Heart right ventricle (tissue), 16 donors: ENCODE measurements around the gene ASMTL. TPM values are rescaled to one million over a fixed set of nuclear protein-coding genes. Genes with fewer than 3 reads are reported as not detected.

ENCODE experiments used
- ATAC-seq, 8 donors: fragments of 200-7000 bp; cut with Tn5 transposase; one replicate each; pipeline ENCODE4 v1.9.1; 2020; ENCODE audit warnings: mild to moderate bottlenecking in 8 of 8, moderate library complexity in 8 of 8, moderate number of reproducible peaks in 1 of 8
- DNase-seq, 2 donors: peaks; one replicate each; pipeline ENCODE4 v3.0.0-alpha.2; 2020
- H3K27ac ChIP-seq, 10 donors: fragments of 200-600 bp; sonication (generic) in 2 of 10; one replicate each; pipeline versions ENCODE4 v1.5.0 to v1.8.0; 2020 to 2022; ENCODE audit warnings: mild to moderate bottlenecking in 3 of 10
- H3K27me3 ChIP-seq, 7 donors: fragments of 200-600 bp; one replicate each; pipeline ENCODE4 v1.8.0; 2021 to 2022; ENCODE audit warnings: mild to moderate bottlenecking in 2 of 7
- H3K36me3 ChIP-seq, 9 donors: fragments of 200-600 bp; sonication (generic) in 1 of 9; one replicate each; pipeline versions ENCODE4 v1.5.0 to v1.8.0; 2020 to 2022; ENCODE audit warnings: mild to moderate bottlenecking in 2 of 9
- H3K4me1 ChIP-seq, 9 donors: fragments of 200-600 bp; sonication (generic) in 1 of 9; one replicate each; pipeline versions ENCODE4 v1.5.0 to v1.8.0; 2020 to 2022; ENCODE audit warnings: mild to moderate bottlenecking in 4 of 9
- H3K4me3 ChIP-seq, 10 donors: fragments of 200-600 bp; sonication (generic) in 2 of 10; one replicate each; pipeline versions ENCODE4 v1.5.0 to v1.8.0; 2020 to 2022; ENCODE audit warnings: mild to moderate bottlenecking in 7 of 10, moderate library complexity in 2 of 10
- H3K9me3 ChIP-seq, 11 donors: fragments of 200-600 bp in 10 of 11; sonication (generic) in 2 of 11; one replicate each; pipeline versions ENCODE4 v1.5.0 to v1.8.0; 2013 to 2022; ENCODE audit warnings: mild to moderate bottlenecking in 2 of 11, control low read depth in 1 of 11, moderate library complexity in 1 of 11
- WGBS, 2 donors: extraction: QIAGEN DNeasy Blood & Tissue Kit; methylation state at CpG; one replicate each; pipeline ENCODE4 v1.1.7; 2013; ENCODE audit warnings: inconsistent platforms in 1 of 2; 5-methylcytosine and 5-hydroxymethylcytosine counted together
- intact Hi-C, 10 donors: fragments of 100-400 bp; cut with DNase I; formaldehyde crosslinking; loops; one replicate each; pipeline versions ENCODE4 v1.11.1 to v1.14.2; 2022
- polyA plus RNA-seq, 2 donors: library from polyadenylated mRNA; stranded (reverse); fragments of 200-250 nt; gene quantifications; one replicate each; pipeline ENCODE4 v1.2.3, GENCODE V29; 2013
- total RNA-seq, 10 donors: library from RNA; stranded (reverse); fragmentation: NEBNext Ultra II Directional in 3 of 10; extraction: Animal tissue kit (Norgen Biotek cat#: 25700) in 3 of 10; gene quantifications; one replicate each; pipeline versions ENCODE4 v1.2.1 to v1.2.4, GENCODE V29; 2021 to 2023
- TF ChIP-seq, protein P1 (sequence below), 9 donors: fragments of 200-600 bp; sonication (generic) in 2 of 9; IDR thresholded peaks; one replicate each; pipeline versions ENCODE4 v1.5.0 to v1.8.0; 2021 to 2022; ENCODE audit warnings: antibody characterized with exemption in 9 of 9, mild to moderate bottlenecking in 5 of 9, moderate library complexity in 1 of 9
- donor health status: Arrhythmogenic right ventricular cardiomyopathy.
- donor health status: ischemic (EF 13 %, LVEDD 7.1; RV severe dilation, severe dysfunction).
- donor health status: healthy with polysubstance abuse.
- donor health status: DM: no; HTN: yes; CAD: no.
- donor health status: DM: no; HTN: no; CAD: no.
- donor health status: ischemic (EF 25% LVEDD 6.9; RV normal size, moderate dysfunction).
- donor health status: ischemic (EF 25% LVEDD 5.7; RV mildly dilated, moderate dysfunction).
- donor health status: healthy.
- donor health status: DM: yes; HTN: yes; CAD: no.
- donor health status: Ischemic cardiomyopathy.
- donor health status: ischemic (EF 35%, LVEDD 5.7; RV mildly dilated, moderate dysfunction).
- donor health status: nonischemic (EF 11% LVEDD 7.7; RV severe dilation, severe dysfunction).
- donor health status: DM: yes; HTN: yes; CAD: no.
- donor health status: PGD.
- donor health status: ischemic (EF 29% LVEDD 5.4; RV normal size, mild dysfunction).
- donor health status: nonischemic (EF 23%, LVEDD 6.1; RV moderate dilation, normal function).

ASMTL gene
- total and polyA plus RNA-seq, 12 donors, result 16.6 to 50.6 (median 38.3) TPM

DNA sequence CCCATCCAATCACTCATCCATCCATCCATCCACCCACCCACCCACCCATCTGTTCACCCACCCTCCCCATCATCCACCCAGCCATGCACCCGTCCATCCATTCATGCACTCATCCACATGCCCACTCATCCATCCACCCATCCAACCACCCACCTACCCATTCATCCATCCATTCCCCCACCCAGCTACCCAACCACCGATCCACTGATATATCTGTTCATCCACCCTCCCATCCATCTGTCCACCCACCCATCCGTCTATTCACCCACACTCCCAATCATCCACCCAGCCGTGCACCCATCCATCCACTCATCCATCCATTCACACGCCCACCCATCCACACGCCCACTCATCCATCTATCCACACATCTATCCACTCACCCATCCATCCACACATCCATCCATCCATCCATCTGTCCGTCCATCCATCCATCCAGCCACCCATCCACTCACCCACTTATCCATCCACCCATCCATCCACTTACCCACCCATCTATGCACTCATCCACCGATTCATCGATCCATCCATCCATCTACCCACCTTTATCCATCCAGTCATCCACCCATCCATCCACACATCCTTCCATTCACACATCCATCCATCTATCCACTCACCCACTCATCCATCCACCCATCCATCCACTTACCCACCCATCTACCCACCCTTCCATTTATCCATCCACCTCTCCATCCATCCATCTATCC is 28.4 kb downstream of the ASMTL start:
- no peak overlapping the region for H3K27ac ChIP-seq
- H3K27me3 ChIP-seq, result no peaks in the 10 kb centered on the region
- H3K4me1 ChIP-seq, result no peaks in the 10 kb centered on the region
- no peak overlapping the region for H3K4me3 ChIP-seq
- DNase-seq, result no peak
- peaks cover 4 to 63% (median 37%) of the 10 kb centered on the region in 9 donors for H3K36me3 ChIP-seq
- intact Hi-C loops, result no loop called here
- peaks cover 0 to 21% (median 12%) of the 10 kb centered on the region in 11 donors for H3K9me3 ChIP-seq
- TF ChIP-seq, protein P1, sequence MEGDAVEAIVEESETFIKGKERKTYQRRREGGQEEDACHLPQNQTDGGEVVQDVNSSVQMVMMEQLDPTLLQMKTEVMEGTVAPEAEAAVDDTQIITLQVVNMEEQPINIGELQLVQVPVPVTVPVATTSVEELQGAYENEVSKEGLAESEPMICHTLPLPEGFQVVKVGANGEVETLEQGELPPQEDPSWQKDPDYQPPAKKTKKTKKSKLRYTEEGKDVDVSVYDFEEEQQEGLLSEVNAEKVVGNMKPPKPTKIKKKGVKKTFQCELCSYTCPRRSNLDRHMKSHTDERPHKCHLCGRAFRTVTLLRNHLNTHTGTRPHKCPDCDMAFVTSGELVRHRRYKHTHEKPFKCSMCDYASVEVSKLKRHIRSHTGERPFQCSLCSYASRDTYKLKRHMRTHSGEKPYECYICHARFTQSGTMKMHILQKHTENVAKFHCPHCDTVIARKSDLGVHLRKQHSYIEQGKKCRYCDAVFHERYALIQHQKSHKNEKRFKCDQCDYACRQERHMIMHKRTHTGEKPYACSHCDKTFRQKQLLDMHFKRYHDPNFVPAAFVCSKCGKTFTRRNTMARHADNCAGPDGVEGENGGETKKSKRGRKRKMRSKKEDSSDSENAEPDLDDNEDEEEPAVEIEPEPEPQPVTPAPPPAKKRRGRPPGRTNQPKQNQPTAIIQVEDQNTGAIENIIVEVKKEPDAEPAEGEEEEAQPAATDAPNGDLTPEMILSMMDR (IDR thresholded peaks at IDR 0.05), result no peak
- no peak for ATAC-seq
- WGBS, 2 donors, result 87 to 88% methylated on average over 9 of the region's 9 CpGs

DNA sequence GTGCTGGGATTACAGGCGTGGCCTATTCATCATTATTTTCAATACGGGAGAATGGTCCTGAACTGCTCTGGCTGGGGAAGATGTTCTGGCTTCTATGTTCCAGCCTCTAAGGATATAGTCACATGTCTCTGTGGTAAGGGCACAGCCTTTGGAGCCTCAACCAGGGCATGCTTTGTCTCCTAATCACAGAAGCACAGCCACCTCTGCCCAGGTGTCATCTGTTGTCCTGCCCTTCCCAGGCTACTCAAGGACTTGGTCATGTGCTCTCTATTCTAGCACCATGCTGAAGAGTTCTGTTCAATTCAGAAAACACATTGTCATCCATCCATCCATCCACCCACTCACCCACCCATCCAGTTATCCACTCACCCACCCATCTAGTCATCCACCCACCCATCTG is 29.5 kb downstream of the ASMTL start:
- no peak overlapping the region for H3K27ac ChIP-seq
- H3K36me3 ChIP-seq, result peaks cover 4 to 73% (median 46%) of the 10 kb centered on the region in 9 donors
- intact Hi-C loops, result no loop called here
- DNase-seq, result no peak
- TF ChIP-seq, protein P1 (IDR thresholded peaks at IDR 0.05), result no peak
- no peaks in the 10 kb centered on the region for H3K4me1 ChIP-seq
- 76 to 84% methylated on average over 2 of the region's 2 CpGs for whole genome bisulfite sequencing, 2 donors
- no peak overlapping the region for H3K4me3 ChIP-seq
- ATAC-seq, result no peak
- H3K9me3 ChIP-seq, result peaks cover 0 to 28% (median 20%) of the 10 kb centered on the region in 11 donors
- no peaks in the 10 kb centered on the region for H3K27me3 ChIP-seq

DNA sequence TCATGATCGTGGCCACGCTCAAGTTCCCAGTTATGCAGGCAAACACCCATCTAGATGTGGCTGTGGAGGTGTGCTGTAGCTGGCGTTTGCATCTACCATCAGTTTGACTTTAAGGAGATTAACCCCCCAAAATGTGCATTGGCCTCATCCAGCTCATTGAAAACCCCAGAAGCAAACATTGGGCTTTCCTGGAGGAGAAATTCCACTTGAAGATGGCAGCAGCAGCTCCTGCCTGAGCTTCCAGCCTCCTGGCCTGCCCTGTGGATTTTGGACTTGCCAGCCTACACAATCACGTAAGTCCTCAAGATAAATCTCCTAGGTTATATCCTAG is 30.6 kb downstream of the ASMTL start:
- ATAC-seq (no peak), DNase-seq (no peak)
- Histone ChIP-seq H3K27me3 (no peaks in the 10 kb centered on the region), H3K36me3 (peaks cover 4 to 70% (median 44%) of the 10 kb centered on the region in 9 donors), H3K27ac (no peak overlapping the region), H3K4me3 (no peak overlapping the region), H3K4me1 (no peaks in the 10 kb centered on the region), H3K9me3 (peaks cover 0 to 29% (median 21%) of the 10 kb centered on the region in 11 donors)
- WGBS, 2 donors, result 96 to 98% methylated on average over 4 of the region's 4 CpGs
- TF ChIP-seq, protein P1 (IDR thresholded peaks at IDR 0.05), result no peak
- intact Hi-C loops, result no loop called here

DNA sequence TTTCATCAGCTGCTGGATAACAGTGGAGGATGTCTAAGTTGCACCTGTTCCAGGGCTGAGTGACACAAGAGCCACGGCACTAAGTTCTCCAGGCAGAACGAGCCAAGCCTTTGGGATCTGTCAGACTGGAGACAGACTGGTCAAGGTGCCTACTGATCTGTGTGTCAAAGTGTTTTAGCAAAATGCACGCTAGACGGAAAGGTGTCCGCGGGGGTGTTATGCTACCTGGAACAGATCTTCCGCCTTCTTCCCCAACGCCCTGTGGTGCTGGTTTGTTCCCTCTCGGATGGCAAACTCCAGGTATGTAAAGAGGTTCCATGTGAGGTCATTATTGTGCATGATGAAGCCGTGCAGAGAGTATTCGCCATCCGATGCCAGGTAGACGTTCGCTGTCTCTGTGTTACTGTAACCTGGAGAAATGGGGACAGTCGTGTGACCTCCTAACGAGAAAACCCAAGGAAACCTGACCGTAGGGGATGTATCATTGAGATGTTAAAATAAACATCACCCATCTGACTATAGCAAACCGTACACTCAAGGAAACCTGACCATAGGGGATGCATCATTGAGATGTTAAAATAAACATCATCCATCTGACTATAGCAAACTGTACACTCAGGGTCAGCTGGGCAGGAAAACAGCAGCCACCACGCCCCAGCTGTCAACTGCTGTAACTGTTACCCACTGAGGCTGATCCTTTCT is 31.1 kb downstream of the ASMTL start:
- Histone ChIP-seq H3K4me1 (no peaks in the 10 kb centered on the region), H3K27me3 (no peaks in the 10 kb centered on the region), H3K9me3 (peaks cover 0 to 29% (median 21%) of the 10 kb centered on the region in 11 donors), H3K27ac (no peak overlapping the region), H3K4me3 (no peak overlapping the region), H3K36me3 (peaks cover 4 to 70% (median 44%) of the 10 kb centered on the region in 9 donors)
- 98 to 99% methylated on average over 19 of the region's 19 CpGs for WGBS, 2 donors
- ATAC-seq, result no peak
- TF ChIP-seq, protein P1 (IDR thresholded peaks at IDR 0.05), result no peak
- DNase-seq, result no peak
- intact Hi-C loops, result loop anchor here in 1 of 10 donors (1.0 kb wide), 1 partner anchor 18 kb away; no protein-coding TSS in a partner anchor
